Measurements from ENCODE around the gene PDE4D. TPM values are rescaled to one million over a fixed set of nuclear protein-coding genes. Genes with fewer than 3 reads are reported as not detected.

PDE4D gene
- total and polyA plus RNA-seq, 2 donors (not counting 3 experiments of a cell fraction or from before 2014, with no cell fraction given): 34.5 to 51.2 TPM

DNA sequence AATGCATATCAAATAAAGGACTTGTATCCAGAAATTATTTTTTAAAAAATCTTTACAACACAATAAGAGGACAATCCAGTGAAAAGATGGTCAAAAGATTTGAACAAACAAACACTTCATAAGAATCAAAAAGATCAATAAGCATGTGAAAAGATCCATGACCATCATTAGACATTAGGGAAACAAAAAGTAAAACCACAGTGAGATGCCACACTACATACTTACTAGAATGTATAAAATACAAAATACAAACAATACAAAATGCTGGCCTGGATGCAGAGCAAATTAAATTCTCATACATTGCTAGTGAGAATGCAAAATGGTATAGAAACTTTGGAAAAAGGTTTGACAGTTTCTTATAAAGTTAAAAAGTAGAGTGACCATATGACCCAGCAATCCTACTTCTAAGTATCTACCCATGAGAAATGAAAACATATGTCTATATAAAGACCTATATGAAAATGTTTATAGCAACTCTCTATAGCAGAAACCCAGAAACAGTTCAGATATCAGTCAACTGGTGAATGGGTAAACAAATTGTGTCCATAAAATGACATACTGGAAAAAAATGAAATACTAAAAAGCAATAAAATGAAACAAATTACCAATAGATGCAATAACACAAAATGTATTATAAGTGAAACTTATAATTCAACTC lies 884.6 kb downstream of the PDE4D start:
- H3K4me3 ChIP-seq (replicated peaks in 1 of 3; ENCODE audit: insufficient read depth in 1 of 3, low read depth in 1 of 3, low read length in 3 of 3): no peak overlapping the region
- CTCF ChIA-PET: interaction anchor here (1.3 to 3.6 kb wide), 4 partner anchors 10 to 138 kb away, joined by 3 to 59 read pairs (median 14); no protein-coding TSS in a partner anchor
- no peaks in the 10 kb centered on the region for H3K27me3 ChIP-seq (ENCODE audit: control insufficient read depth in 2 of 2, insufficient read depth in 2 of 2, low read length in 2 of 2)
- TF ChIP-seq POLR2AphosphoS5 (IDR thresholded peaks at IDR 0.05; ENCODE audit: insufficient read depth, low read depth, low read length) (no peak), EZH2 (IDR thresholded peaks at IDR 0.05; ENCODE audit: borderline replicate concordance, low read depth, low read length, severe bottlenecking) (no peak), JUN (IDR thresholded peaks at IDR 0.05; ENCODE audit: borderline replicate concordance, insufficient read depth, insufficient read length, low read depth) (no peak), GATA2 (IDR thresholded peaks at IDR 0.05; ENCODE audit: insufficient read depth, insufficient read length, low read depth, low read length) (no peak)
- TF ChIP-seq, protein P1, sequence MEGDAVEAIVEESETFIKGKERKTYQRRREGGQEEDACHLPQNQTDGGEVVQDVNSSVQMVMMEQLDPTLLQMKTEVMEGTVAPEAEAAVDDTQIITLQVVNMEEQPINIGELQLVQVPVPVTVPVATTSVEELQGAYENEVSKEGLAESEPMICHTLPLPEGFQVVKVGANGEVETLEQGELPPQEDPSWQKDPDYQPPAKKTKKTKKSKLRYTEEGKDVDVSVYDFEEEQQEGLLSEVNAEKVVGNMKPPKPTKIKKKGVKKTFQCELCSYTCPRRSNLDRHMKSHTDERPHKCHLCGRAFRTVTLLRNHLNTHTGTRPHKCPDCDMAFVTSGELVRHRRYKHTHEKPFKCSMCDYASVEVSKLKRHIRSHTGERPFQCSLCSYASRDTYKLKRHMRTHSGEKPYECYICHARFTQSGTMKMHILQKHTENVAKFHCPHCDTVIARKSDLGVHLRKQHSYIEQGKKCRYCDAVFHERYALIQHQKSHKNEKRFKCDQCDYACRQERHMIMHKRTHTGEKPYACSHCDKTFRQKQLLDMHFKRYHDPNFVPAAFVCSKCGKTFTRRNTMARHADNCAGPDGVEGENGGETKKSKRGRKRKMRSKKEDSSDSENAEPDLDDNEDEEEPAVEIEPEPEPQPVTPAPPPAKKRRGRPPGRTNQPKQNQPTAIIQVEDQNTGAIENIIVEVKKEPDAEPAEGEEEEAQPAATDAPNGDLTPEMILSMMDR (IDR thresholded peaks at IDR 0.05; ENCODE audit: extremely low read depth in 1 of 2, insufficient read depth in 1 of 2, low read depth in 1 of 2, low read length in 2 of 2): no peak
- TF ChIP-seq, protein P2, sequence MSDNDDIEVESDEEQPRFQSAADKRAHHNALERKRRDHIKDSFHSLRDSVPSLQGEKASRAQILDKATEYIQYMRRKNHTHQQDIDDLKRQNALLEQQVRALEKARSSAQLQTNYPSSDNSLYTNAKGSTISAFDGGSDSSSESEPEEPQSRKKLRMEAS (IDR thresholded peaks at IDR 0.05; ENCODE audit: insufficient read depth, insufficient read length): no peak
- DNase-seq (ENCODE audit: low read depth, low spot score) (no peak), FAIRE-seq (no peak)
- intact Hi-C loops (cut with micrococcal nuclease) (no loop called here), dilution Hi-C loops (cut with MboI; ENCODE audit: extremely low pct_ligation_motif_present, low sequenced_read_pairs) (no loop called here)
- peaks cover 2% of the 10 kb centered on the region for H4K20me1 ChIP-seq (replicated peaks; ENCODE audit: control insufficient read depth, extremely low read depth, insufficient read depth, low read length)
- no peaks in the 10 kb centered on the region for H3K4me1 ChIP-seq (ENCODE audit: control insufficient read depth, extremely low read depth, insufficient read depth, low read length)
- H3K79me2 ChIP-seq (ENCODE audit: control insufficient read depth, insufficient read depth, low read length): no peaks in the 10 kb centered on the region
- H2AFZ ChIP-seq (ENCODE audit: low read depth, low read length): no peak overlapping the region
- H3K4me2 ChIP-seq (ENCODE audit: insufficient read depth, low read length): no peak overlapping the region
- H3K9me1 ChIP-seq (replicated peaks; ENCODE audit: control insufficient read depth, extremely low read depth, insufficient read depth, low read length): no peaks in the 10 kb centered on the region
- H3K9ac ChIP-seq (replicated peaks; ENCODE audit: extremely low read depth, insufficient read depth, low read length): no peak overlapping the region
- no peak overlapping the region for H3K27ac ChIP-seq (ENCODE audit: insufficient read depth, low read depth, low read length)
- no peaks in the 10 kb centered on the region for H3K9me3 ChIP-seq (replicated peaks; ENCODE audit: control insufficient read depth, insufficient read depth, low read length)
- POLR2A ChIA-PET: no interaction called here
- BruUV-seq (replicated peaks): no TSS peak
- no peaks in the 10 kb centered on the region for H3K36me3 ChIP-seq (ENCODE audit: control insufficient read depth in 2 of 2, extremely low read depth in 1 of 2, insufficient read depth in 2 of 2, low read length in 2 of 2)

All from endothelial cell of umbilical vein (primary cell).